Loucy (cell line): ENCODE results near the gene CCL5.

Source experiments
- H2AFZ ChIP-seq: fragments of 200-600 bp; sonication (generic); 2 replicates; pipeline ENCODE4 v1.6.0; 2016; ENCODE audit warnings: antibody characterized with exemption, mild to moderate bottlenecking, low read length, moderate library complexity
- H3F3A ChIP-seq: fragments of 200-600 bp; 2 replicates; pipeline ENCODE4 v1.6.0; 2016; ENCODE audit warnings: antibody characterized with exemption, low read depth, mild to moderate bottlenecking
- H3K27me3 ChIP-seq: fragments of 200-600 bp; sonication (generic); 2 replicates; pipeline ENCODE4 v1.6.1; 2014; ENCODE audit warnings: low read length, mild to moderate bottlenecking; ENCODE audit not compliant: insufficient read depth, poor library complexity, severe bottlenecking
- H3K36me3 ChIP-seq: fragments of 200-600 bp; sonication (generic); 2 replicates; pipeline ENCODE4 v1.6.1; 2016; ENCODE audit warnings: low read length; ENCODE audit not compliant: insufficient read depth
- H3K4me1 ChIP-seq: fragments of 200-600 bp; sonication (generic); 2 replicates; pipeline ENCODE4 v1.5.1; 2014; ENCODE audit warnings: low read length, mild to moderate bottlenecking; ENCODE audit not compliant: insufficient read depth, poor library complexity, severe bottlenecking
- H3K4me2 ChIP-seq: fragments of 200-600 bp; sonication (generic); 2 replicates; pipeline ENCODE4 v1.6.0; 2014; ENCODE audit warnings: antibody characterized with exemption, low read length, low read depth, mild to moderate bottlenecking; ENCODE audit not compliant: poor library complexity, severe bottlenecking
- H3K4me3 ChIP-seq: fragments of 200-600 bp; sonication (generic); 2 replicates; pipeline ENCODE4 v1.5.1; 2014; ENCODE audit warnings: low read length, mild to moderate bottlenecking, mixed read lengths; ENCODE audit not compliant: poor library complexity, severe bottlenecking
- H3K79me2 ChIP-seq: fragments of 200-600 bp; sonication (generic); 2 replicates; pipeline ENCODE4 v1.6.1; 2014; ENCODE audit warnings: low read length; ENCODE audit not compliant: insufficient read depth
- H3K9ac ChIP-seq: fragments of 200-600 bp; sonication (generic); 2 replicates; pipeline ENCODE4 v1.6.0; 2014; ENCODE audit warnings: mild to moderate bottlenecking, low read depth, low read length, moderate library complexity; ENCODE audit not compliant: poor library complexity, severe bottlenecking
- H3K9me2 ChIP-seq: fragments of 200-600 bp; sonication (generic); replicated peaks from 2 replicates; pipeline ENCODE4 v1.6.1; 2016; ENCODE audit warnings: low read depth, low read length, mixed read lengths
- H3K9me3 ChIP-seq: fragments of 200-600 bp; sonication (generic); 2 replicates; pipeline ENCODE4 v1.6.1; 2014; ENCODE audit warnings: mild to moderate bottlenecking, antibody characterized with exemption, low read length, low read depth; ENCODE audit not compliant: insufficient read depth
- H4K20me1 ChIP-seq: fragments of 200-600 bp; sonication (generic); 2 replicates; pipeline ENCODE4 v1.6.0; 2014; ENCODE audit warnings: antibody characterized with exemption, low read length, mild to moderate bottlenecking; ENCODE audit not compliant: insufficient read depth, poor library complexity, severe bottlenecking
- EZH2phosphoT487 ChIP-seq: fragments of 200-600 bp; IDR thresholded peaks from 2 replicates; pipeline ENCODE4 v1.6.1; 2018; ENCODE audit warnings: antibody characterized with exemption, mild to moderate bottlenecking, moderate library complexity, borderline replicate concordance
- TF ChIP-seq, protein P1 (sequence below): fragments of 200-600 bp; sonication (generic); conservative IDR thresholded peaks from 2 replicates; pipeline ENCODE4 v1.5.1; 2014; ENCODE audit warnings: mild to moderate bottlenecking, antibody characterized with exemption, low read length

CCL5 gene

GRCh38 chr17:35864853-35865252, 15.3 kb downstream of the CCL5 start:
- Histone ChIP-seq H3K9me3 (no peaks in the 10 kb centered on the region), H4K20me1 (no peaks in the 10 kb centered on the region), H3K4me1 (peaks cover 15% of the 10 kb centered on the region), H3K27me3 (no peaks in the 10 kb centered on the region), H3K9me2 (no peaks in the 10 kb centered on the region), H3K9ac (no peak overlapping the region), H3K36me3 (no peaks in the 10 kb centered on the region), H3K4me2 (no peak overlapping the region), H3K79me2 (no peaks in the 10 kb centered on the region), H3K4me3 (no peak overlapping the region), H3F3A (no peaks in the 10 kb centered on the region), H2AFZ (no peak overlapping the region)
- no peak for TF ChIP-seq EZH2phosphoT487
- TF ChIP-seq, protein P1, sequence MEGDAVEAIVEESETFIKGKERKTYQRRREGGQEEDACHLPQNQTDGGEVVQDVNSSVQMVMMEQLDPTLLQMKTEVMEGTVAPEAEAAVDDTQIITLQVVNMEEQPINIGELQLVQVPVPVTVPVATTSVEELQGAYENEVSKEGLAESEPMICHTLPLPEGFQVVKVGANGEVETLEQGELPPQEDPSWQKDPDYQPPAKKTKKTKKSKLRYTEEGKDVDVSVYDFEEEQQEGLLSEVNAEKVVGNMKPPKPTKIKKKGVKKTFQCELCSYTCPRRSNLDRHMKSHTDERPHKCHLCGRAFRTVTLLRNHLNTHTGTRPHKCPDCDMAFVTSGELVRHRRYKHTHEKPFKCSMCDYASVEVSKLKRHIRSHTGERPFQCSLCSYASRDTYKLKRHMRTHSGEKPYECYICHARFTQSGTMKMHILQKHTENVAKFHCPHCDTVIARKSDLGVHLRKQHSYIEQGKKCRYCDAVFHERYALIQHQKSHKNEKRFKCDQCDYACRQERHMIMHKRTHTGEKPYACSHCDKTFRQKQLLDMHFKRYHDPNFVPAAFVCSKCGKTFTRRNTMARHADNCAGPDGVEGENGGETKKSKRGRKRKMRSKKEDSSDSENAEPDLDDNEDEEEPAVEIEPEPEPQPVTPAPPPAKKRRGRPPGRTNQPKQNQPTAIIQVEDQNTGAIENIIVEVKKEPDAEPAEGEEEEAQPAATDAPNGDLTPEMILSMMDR: no peak

GRCh38 chr17:35856603-35857002, 23.6 kb downstream of the CCL5 start:
- no peak overlapping the region for H3K9ac ChIP-seq
- no peaks in the 10 kb centered on the region for H3K9me3 ChIP-seq
- H3K36me3 ChIP-seq: no peaks in the 10 kb centered on the region
- H3K27me3 ChIP-seq: no peaks in the 10 kb centered on the region
- H3K4me2 ChIP-seq: no peak overlapping the region
- H3K4me1 ChIP-seq: no peaks in the 10 kb centered on the region
- no peaks in the 10 kb centered on the region for H4K20me1 ChIP-seq
- no peaks in the 10 kb centered on the region for H3K79me2 ChIP-seq
- H2AFZ ChIP-seq: no peak overlapping the region
- no peaks in the 10 kb centered on the region for H3F3A ChIP-seq
- H3K4me3 ChIP-seq: no peak overlapping the region
- no peaks in the 10 kb centered on the region for H3K9me2 ChIP-seq
- TF ChIP-seq, protein P1: no peak
- TF ChIP-seq EZH2phosphoT487: no peak

- Histone ChIP-seq H3K4me1 (no peaks in the 10 kb centered on the region), H3F3A (no peaks in the 10 kb centered on the region), H3K79me2 (no peaks in the 10 kb centered on the region), H3K9ac (no peak overlapping the region), H3K9me2 (no peaks in the 10 kb centered on the region), H3K9me3 (no peaks in the 10 kb centered on the region), H3K36me3 (peaks cover 4% of the 10 kb centered on the region; the same call in 1 of the 2 replicates), H3K27me3 (no peaks in the 10 kb centered on the region), H3K4me3 (no peak overlapping the region), H3K4me2 (no peak overlapping the region), H2AFZ (no peak overlapping the region), H4K20me1 (no peaks in the 10 kb centered on the region)
- TF ChIP-seq EZH2phosphoT487: no peak
- TF ChIP-seq, protein P1: no peak
Measured at GRCh38 chr17:35855965-35856364, 24.2 kb downstream of the CCL5 start.
